Measurements from ENCODE around the gene SMG9.
"Not testable (repeated sequence)": the region's sequence is repeated elsewhere in the genome, so short reads cannot be mapped to it uniquely, and the experiment has no call there.

SMG9 gene

GRCh38 chr19:43688059-43688701, 66.6 kb downstream of the SMG9 start:
- no peak for DNase-seq

GRCh38 chr19:43687660-43687997, 67.1 kb downstream of the SMG9 start:
- no peak for DNase-seq

GRCh38 chr19:43684326-43684725, 70.4 kb downstream of the SMG9 start:
- DNase-seq: no peak

GRCh38 chr19:43683905-43684304, 70.9 kb downstream of the SMG9 start:
- DNase-seq: no peak

GRCh38 chr19:43682824-43683661, 71.7 kb downstream of the SMG9 start:
- no peak for DNase-seq

- DNase-seq: not testable (repeated sequence)
Observed at GRCh38 chr19:43682269-43682668, 72.5 kb downstream of the SMG9 start.

GRCh38 chr19:43681821-43682220, 72.9 kb downstream of the SMG9 start:
- DNase-seq: no peak

- DNase-seq: no peak
Observed at GRCh38 chr19:43678512-43679261, 76.1 kb downstream of the SMG9 start.
